ENCODE results near the gene GTPBP1.

GRCh38 chr22:38709306-38709705 lies 3.6 kb downstream of the GTPBP1 start:
- TF ChIP-seq CTCF (IDR thresholded peaks at IDR 0.05; ENCODE audit: insufficient read depth, low read depth, low read length) (no peak), EZH2 (IDR thresholded peaks at IDR 0.05; ENCODE audit: insufficient read depth, low read length) (no peak)
